Measurements from ENCODE around the gene EFHD2. TPM values are rescaled to one million over a fixed set of nuclear protein-coding genes. Genes with fewer than 3 reads are reported as not detected.

The EFHD2 gene
- total and polyA plus RNA-seq, 2 of the 8 experiments (the other 6 are each of a cell fraction or from before 2014, with no cell fraction given) = 24.4 to 25.1 TPM

GRCh38 chr1:15414445-15414983 is 4.8 kb downstream of the EFHD2 start:
- H2AK5ac ChIP-seq (ENCODE audit: low read depth, low read length) = 0 out of 2 replicates have a peak overlapping the region, but pooled peaks have one; percentile 24
- no peaks in the 10 kb centered on the region for H3K79me2 ChIP-seq (ENCODE audit: control insufficient read depth in 1 of 2, insufficient read depth in 2 of 2, low read length in 2 of 2)
- no peak overlapping the region for H2BK12ac ChIP-seq (ENCODE audit: low read depth, low read length)
- H3K4me1 ChIP-seq (replicated peaks in 1 of 4; ENCODE audit: control insufficient read depth in 3 of 4, insufficient read depth in 4 of 4, low read length in 3 of 4) = peaks cover 0 to 23% (median 3%) of the 10 kb centered on the region in 4 experiments; a peak in 6 of 7 replicates
- H4K8ac ChIP-seq (ENCODE audit: extremely low read depth, insufficient read depth, low read length) = no peak overlapping the region
- H3K23ac ChIP-seq (ENCODE audit: insufficient read length) = no peak overlapping the region
- H3K36me3 ChIP-seq (ENCODE audit: control insufficient read depth in 2 of 4, insufficient read depth in 4 of 4, low read length in 3 of 4) = no peaks in the 10 kb centered on the region
- H3K4me2 ChIP-seq (ENCODE audit: insufficient read depth in 1 of 2, low read depth in 2 of 2, low read length in 2 of 2) = no peak overlapping the region
- H3K27me3 ChIP-seq (replicated peaks in 1 of 4; ENCODE audit: control insufficient read depth in 3 of 4, extremely low read depth in 1 of 4, insufficient read depth in 3 of 4, low read length in 3 of 4) = peaks cover 0 to 16% (median 14%) of the 10 kb centered on the region in 4 experiments; a peak in 6 of 7 replicates
- no peak overlapping the region for H4K91ac ChIP-seq (replicated peaks; ENCODE audit: insufficient read length, low read length)
- H3K4ac ChIP-seq (replicated peaks; ENCODE audit: insufficient read length, low read depth, low read length) = no peak overlapping the region
- TF ChIP-seq HDAC6 (IDR thresholded peaks at IDR 0.05; ENCODE audit: low read depth, low read length) = no peak
- no peak for TF ChIP-seq TEAD4 (IDR thresholded peaks at IDR 0.05; ENCODE audit: low read depth, low read length)
- no peak for TF ChIP-seq MAFK (IDR thresholded peaks at IDR 0.05; ENCODE audit: low read depth, low read length)
- TF ChIP-seq ATF3 (IDR thresholded peaks at IDR 0.05; ENCODE audit: insufficient read depth, low read depth, low read length) = no peak
- TF ChIP-seq BACH1 (IDR thresholded peaks at IDR 0.05; ENCODE audit: low read length) = no peak
- no peak for TF ChIP-seq POU5F1 (IDR thresholded peaks at IDR 0.05; ENCODE audit: low read depth, low read length)
- TF ChIP-seq SRF (IDR thresholded peaks at IDR 0.05; ENCODE audit: low read depth, low read length) = no peak
- TF ChIP-seq HDAC2 (IDR thresholded peaks at IDR 0.05; ENCODE audit: borderline replicate concordance in 1 of 2, low read depth in 2 of 2, low read length in 2 of 2) = no peak
- no peak for TF ChIP-seq RBBP5 (IDR thresholded peaks at IDR 0.05; ENCODE audit: borderline replicate concordance, low read depth, low read length)
- no peak overlapping the region for H3K27ac ChIP-seq (ENCODE audit: low read depth, low read length)
- no peaks in the 10 kb centered on the region for H3K9me3 ChIP-seq (ENCODE audit: insufficient read depth in 2 of 2, low read depth in 1 of 2, low read length in 1 of 2)
- no peak overlapping the region for H3K4me3 ChIP-seq (ENCODE audit: extremely low read depth in 1 of 4, insufficient read depth in 2 of 4, low read depth in 3 of 4, low read length in 4 of 4)
- H3K79me1 ChIP-seq (ENCODE audit: low read depth, low read length) = no peaks in the 10 kb centered on the region; the same call in 1 of the 2 replicates
- 81% methylated on average over 10 of the region's 10 CpGs; no CpG with 5 or more reads in 1 of the 2 experiments for WGBS, 2 experiments (ENCODE audit: extremely low coverage in 1 of 2, insufficient coverage in 1 of 2, insufficient read length in 1 of 2, insufficient replicate concordance in 2 of 2, low coverage in 1 of 2, low lambda C conversion rate in 2 of 2, missing lambda C conversion rate in 1 of 2)
- CTCF ChIA-PET (ENCODE audit: partially characterized antibody) = interaction anchor here (0.6 to 2.2 kb wide), 9 partner anchors 10 to 1451 kb away, joined by 3 to 12 read pairs (median 4); no protein-coding TSS in a partner anchor
- POLR2A ChIA-PET (ENCODE audit: partially characterized antibody) = interaction anchor here (1.7 kb wide), 1 partner anchor 9 kb away, joined by 4 read pairs; no protein-coding TSS in a partner anchor
- peaks cover 4% of the 10 kb centered on the region; the same call in 1 of the 2 replicates for H3K23me2 ChIP-seq (ENCODE audit: low read depth, low read length)
- DNase-seq (ENCODE audit: low read depth in 1 of 2, low spot score in 2 of 2) (no peak), FAIRE-seq (no peak)
- H2AFZ ChIP-seq (ENCODE audit: low read length) = no peak overlapping the region
- H3K18ac ChIP-seq (ENCODE audit: extremely low read depth, low read length) = no peak overlapping the region
- H2BK20ac ChIP-seq (ENCODE audit: low read length) = no peak overlapping the region
- H3K9ac ChIP-seq (replicated peaks in 1 of 4; ENCODE audit: extremely low read depth in 1 of 4, low read depth in 3 of 4, low read length in 3 of 4) = no peak overlapping the region
- no peak overlapping the region for H2BK5ac ChIP-seq (ENCODE audit: low read depth, low read length)
- peaks cover 2 to 7% of the 10 kb centered on the region in 2 experiments for H4K20me1 ChIP-seq (replicated peaks in 1 of 2; ENCODE audit: control insufficient read depth in 1 of 2, insufficient read depth in 2 of 2, low read length in 2 of 2)
- no peak overlapping the region for H4K5ac ChIP-seq (ENCODE audit: insufficient read length, low read depth, low read length)
- no peak overlapping the region for H2BK120ac ChIP-seq (replicated peaks; ENCODE audit: low read depth, low read length)
- H3K56ac ChIP-seq (replicated peaks; ENCODE audit: insufficient read length, low read depth, low read length) = no peak overlapping the region
- H3K14ac ChIP-seq (ENCODE audit: insufficient read length) = no peak overlapping the region
- no peak overlapping the region for H2BK15ac ChIP-seq (ENCODE audit: low read length)

Measured in H1 (cell line).